Measurements from ENCODE around the gene NAPSA.
A peak's percentile ranks its signal among the peaks of the same experiment; 100 is the strongest.
"Not testable (repeated sequence)": the region's sequence is repeated elsewhere in the genome, so short reads cannot be mapped to it uniquely, and the experiment has no call there.

The NAPSA gene

GRCh38 chr19:50329926-50330294, 35.5 kb downstream of the NAPSA start:
- DNase-seq: not testable (repeated sequence)

GRCh38 chr19:50329146-50329925, 36.1 kb downstream of the NAPSA start, which contains the start of gene KCNC3:
TSS of gene KCNC3 (minus strand) at chr19:50329377. CDS start at chr19:50329082, 295 bp downstream.
- DNase-seq: peak; percentile 98

- DNase-seq: no peak
Observed at GRCh38 chr19:50328873-50329145, 36.6 kb downstream of the NAPSA start.

GRCh38 chr19:50328224-50328872, 37.1 kb downstream of the NAPSA start:
- peak; percentile 63 for DNase-seq

GRCh38 chr19:50327461-50328223, 37.8 kb downstream of the NAPSA start:
- DNase-seq: no peak

GRCh38 chr19:50327013-50327412, 38.4 kb downstream of the NAPSA start:
- DNase-seq: no peak

GRCh38 chr19:50326101-50326664, 39.3 kb downstream of the NAPSA start:
- DNase-seq: no peak

- peak; percentile 86 for DNase-seq
Observed at GRCh38 chr19:50325310-50326100, 39.9 kb downstream of the NAPSA start.

GRCh38 chr19:50324331-50324730, 41.1 kb downstream of the NAPSA start:
- DNase-seq: no peak

GRCh38 chr19:50323782-50324133, 41.7 kb downstream of the NAPSA start:
- no peak for DNase-seq

GRCh38 chr19:50322931-50323781, 42.3 kb downstream of the NAPSA start:
- DNase-seq: no peak

- no peak for DNase-seq
Observed at GRCh38 chr19:50322234-50322633, 43.2 kb downstream of the NAPSA start.

- DNase-seq: no peak
Observed at GRCh38 chr19:50321831-50322230, 43.6 kb downstream of the NAPSA start.

GRCh38 chr19:50320596-50320995, 44.8 kb downstream of the NAPSA start:
- no peak for DNase-seq

GRCh38 chr19:50320051-50320450, 45.4 kb downstream of the NAPSA start:
- no peak for DNase-seq

GRCh38 chr19:50319156-50319555, 46.3 kb downstream of the NAPSA start:
- no peak for DNase-seq

- DNase-seq: no peak
Observed at GRCh38 chr19:50318438-50318837, 47.0 kb downstream of the NAPSA start.

- DNase-seq: no peak
Observed at GRCh38 chr19:50317115-50317514, 48.3 kb downstream of the NAPSA start.

GRCh38 chr19:50315773-50316448, 49.5 kb downstream of the NAPSA start:
- DNase-seq: peak; percentile 62

GRCh38 chr19:50314724-50315708, 50.4 kb downstream of the NAPSA start:
- DNase-seq: no peak

Measured in stimulated activated CD8-positive, alpha-beta memory T cell treated with anti-CD3 and anti-CD28 coated beads, Interleukin-4, amount 100 ng/mL, for 48 hours (primary cell).